GM21737 (cell line): ENCODE measurements around the gene UVSSA.
"Not testable (repeated sequence)": the region's sequence is repeated elsewhere in the genome, so short reads cannot be mapped to it uniquely, and the experiment has no call there.

Experiments
- ATAC-seq: cut with Tn5 transposase; IDR thresholded peaks from one replicate; pipeline ENCODE4 v1.9.1; 2021; ENCODE audit warnings: mild to moderate bottlenecking, moderate library complexity; ENCODE audit not compliant: unreplicated experiment

Gene UVSSA

DNA sequence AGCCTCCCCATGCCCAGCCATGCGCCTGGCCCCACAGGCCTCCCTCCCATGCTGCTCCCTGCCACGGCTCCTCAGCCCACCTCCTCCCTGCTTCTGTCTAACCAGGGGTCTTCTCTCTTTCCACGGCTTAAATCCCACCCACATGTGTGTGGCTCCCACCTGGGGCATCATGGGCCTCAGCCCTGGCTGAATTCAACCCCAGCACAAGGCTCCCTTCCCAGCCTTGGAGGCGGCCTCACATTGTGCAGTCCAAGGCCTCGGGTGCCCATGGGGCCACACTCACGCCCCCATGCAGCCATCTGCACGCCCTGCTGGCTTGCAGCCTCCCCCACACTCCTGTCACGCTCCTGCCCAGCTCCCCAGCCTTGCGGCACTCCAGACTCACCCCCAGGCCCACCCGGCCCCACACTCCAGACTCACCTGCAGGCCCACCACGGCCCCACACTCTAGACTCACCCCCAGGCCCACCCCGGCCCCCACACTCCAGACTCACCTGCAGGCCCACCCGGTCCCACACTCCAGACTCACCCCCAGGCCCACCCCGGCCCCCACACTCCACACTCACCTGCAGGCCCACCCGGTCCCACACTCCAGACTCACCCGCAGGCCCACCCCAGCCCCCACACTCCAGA is 30.4 kb upstream of the UVSSA start:
- ATAC-seq, result no peak

DNA sequence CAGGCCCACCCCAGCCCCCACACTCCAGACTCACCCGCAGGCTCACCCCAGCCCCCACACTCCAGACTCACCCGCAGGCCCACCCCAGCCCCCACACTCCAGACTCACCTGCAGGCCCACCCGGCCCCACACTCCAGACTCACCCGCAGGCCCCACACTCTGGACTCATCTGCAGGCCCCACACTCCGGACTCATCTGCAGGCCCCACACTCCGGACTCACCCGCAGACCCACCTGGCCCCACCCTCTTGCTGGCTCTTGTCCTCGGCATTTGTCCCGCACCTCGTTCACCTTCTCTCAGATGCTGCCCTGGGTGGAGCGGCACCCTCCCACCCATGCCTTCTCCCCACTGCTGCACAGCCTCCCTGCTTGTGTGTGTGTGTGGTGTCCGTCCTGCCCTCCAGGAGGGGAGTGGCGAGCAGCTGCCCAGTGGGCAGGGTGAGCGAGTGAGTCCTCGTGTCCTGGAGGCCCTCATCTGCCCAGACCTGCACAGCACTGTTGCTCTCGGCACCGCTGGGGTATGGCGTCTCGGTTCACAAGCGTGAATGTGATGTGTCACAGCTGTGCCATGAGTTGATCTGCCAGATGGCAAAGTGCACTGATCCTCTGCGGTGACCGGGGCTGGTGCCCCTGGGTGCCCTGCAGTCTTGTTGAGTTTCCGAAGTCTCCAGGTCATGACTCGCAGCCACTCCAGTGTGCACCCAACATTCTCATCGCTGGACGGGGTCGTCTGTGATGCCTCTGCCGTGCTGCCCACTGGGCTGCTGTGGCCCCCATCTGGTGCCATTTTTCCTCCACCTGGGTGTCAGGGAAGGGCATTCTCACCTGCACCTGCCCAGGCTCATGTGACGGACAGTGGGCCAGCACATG is 29.6 kb upstream of the UVSSA start:
- ATAC-seq, result no peak

- no peak for ATAC-seq
Observed at GRCh38 chr4:1318046-1318375, 29.0 kb upstream of the UVSSA start.

DNA sequence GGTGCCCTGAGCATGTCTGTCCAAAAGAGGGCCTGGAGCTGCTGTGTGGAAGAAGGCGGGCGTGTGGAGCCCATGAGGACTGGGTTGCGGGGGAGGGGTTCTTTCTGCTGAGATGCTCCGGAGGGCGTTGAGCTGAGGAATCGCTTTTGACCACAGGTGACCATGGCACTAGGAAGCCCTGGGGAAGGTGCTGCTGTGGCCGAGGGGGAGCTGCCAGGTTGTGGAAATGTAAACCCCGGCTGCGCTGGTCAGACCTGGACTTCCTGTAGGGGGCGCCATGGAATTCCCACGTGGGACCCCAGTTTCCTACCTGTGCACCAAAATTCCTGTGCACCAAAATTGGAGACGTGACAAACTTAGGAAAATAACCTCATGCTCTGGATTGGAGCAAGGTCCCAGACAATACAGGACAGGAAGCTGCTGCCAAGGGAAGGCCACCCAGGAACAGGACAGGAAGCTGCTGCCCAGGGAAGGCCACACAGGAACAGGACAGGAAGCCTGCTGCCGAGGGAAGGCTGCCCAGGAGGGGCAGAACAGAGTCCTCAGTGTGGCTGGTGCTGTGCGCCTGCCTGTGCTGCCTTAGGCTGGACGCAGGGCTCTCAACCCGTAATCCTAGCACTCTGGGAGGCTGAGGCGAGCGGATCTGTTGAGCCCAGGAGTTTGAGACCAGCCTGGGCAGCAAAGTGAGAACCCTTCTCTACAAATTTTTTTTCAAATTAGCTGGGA is 28.4 kb upstream of the UVSSA start:
- no peak for ATAC-seq

DNA sequence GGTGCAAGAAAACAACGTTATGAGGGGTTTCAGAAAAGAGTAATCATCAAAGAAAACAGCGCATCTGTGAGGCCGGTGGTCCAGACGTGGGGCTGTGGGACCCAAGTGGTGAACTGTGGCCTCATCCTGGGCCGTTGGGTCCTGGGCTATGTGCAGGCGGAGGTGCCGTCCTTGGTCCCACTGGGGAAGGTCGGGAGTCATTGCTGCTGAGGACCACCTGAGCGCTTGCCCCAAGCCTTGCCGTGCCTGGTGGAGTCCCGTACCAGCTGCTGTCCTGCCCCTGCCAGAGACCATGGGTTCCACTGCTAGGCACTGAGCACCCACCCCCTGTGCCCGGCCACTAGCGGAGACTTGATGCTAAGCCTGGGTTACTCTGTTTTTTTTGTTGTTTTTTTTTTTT is 25.5 kb upstream of the UVSSA start:
- no peak for ATAC-seq

DNA sequence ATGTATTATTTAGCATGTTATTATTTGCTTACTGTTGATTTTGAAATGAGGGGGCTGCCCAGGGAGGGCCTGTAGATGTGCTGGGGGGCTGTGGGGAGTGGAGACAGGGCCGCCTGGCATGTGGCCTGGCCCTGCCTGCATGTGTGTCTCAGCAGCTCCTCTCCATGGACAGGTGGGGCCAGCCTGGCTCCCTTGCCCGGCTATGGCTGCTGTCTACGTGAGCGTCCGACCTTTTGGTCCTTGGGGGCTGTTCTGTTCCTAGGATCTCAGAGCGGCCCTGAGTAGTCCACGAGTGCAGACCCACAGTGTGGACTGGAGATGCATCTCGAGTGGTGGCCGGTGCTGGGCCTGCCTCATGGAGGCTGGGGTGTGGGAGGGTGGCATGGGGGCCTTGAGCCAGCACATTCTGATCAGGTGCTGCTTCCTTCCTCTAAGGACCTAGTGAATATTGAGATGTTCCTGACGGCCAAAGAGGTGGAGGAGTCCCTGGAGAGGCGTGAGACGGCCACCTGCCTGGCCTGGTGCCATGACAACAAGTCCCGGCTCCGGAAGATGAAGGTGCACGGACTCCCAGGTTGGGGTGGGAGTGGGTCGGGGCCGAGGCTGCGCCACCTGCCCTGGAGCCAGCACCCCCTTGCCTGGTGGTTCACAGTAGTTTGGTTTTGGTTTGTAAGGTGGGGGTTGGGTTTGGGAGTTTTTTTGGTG is 24.9 kb upstream of the UVSSA start:
- ATAC-seq, result no peak

GRCh38 chr4:1323280-1323634 is 23.8 kb upstream of the UVSSA start:
- no peak for ATAC-seq

- no peak for ATAC-seq
Observed at GRCh38 chr4:1323635-1324442, 23.2 kb upstream of the UVSSA start.

DNA sequence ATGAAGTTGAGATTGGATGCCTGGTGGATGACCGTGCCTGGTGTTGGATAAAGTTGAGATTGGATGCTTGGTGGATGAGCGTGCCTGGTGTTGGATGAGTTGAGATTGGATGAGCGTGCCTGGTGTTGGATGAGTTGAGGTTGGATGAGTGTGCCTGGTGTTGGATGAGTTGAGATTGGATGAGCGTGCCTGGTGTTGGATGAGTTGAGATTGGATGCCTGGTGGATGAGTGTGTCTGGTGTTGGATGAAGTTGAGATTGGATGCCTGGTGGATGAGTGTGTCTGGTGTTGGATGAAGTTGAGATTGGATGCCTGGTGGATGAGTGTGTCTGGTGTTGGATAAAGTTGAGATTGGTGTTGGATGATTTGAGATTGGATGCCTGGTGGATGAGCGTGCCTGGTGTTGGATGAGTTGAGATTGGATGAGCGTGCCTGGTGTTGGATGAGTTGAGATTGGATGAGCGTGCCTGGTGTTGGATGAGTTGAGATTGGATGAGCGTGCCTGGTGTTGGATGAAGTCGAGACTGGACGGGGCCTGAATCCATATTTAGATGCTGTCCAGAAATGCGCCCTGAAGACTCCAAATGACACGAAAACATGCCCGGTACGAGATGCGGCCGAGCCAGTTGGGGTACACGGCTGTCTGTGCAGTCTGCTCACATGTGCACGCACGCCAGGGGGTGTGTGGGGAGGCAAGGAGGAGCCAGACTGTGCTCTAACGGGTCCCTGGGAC is 22.4 kb upstream of the UVSSA start:
- ATAC-seq, result not testable (repeated sequence)

GRCh38 chr4:1325176-1325480 is 21.9 kb upstream of the UVSSA start:
- no peak for ATAC-seq

GRCh38 chr4:1325681-1326635 is 21.1 kb upstream of the UVSSA start:
- no peak for ATAC-seq

GRCh38 chr4:1326751-1327525 is 20.1 kb upstream of the UVSSA start:
- no peak for ATAC-seq

GRCh38 chr4:1327526-1328266 is 19.3 kb upstream of the UVSSA start:
- no peak for ATAC-seq

DNA sequence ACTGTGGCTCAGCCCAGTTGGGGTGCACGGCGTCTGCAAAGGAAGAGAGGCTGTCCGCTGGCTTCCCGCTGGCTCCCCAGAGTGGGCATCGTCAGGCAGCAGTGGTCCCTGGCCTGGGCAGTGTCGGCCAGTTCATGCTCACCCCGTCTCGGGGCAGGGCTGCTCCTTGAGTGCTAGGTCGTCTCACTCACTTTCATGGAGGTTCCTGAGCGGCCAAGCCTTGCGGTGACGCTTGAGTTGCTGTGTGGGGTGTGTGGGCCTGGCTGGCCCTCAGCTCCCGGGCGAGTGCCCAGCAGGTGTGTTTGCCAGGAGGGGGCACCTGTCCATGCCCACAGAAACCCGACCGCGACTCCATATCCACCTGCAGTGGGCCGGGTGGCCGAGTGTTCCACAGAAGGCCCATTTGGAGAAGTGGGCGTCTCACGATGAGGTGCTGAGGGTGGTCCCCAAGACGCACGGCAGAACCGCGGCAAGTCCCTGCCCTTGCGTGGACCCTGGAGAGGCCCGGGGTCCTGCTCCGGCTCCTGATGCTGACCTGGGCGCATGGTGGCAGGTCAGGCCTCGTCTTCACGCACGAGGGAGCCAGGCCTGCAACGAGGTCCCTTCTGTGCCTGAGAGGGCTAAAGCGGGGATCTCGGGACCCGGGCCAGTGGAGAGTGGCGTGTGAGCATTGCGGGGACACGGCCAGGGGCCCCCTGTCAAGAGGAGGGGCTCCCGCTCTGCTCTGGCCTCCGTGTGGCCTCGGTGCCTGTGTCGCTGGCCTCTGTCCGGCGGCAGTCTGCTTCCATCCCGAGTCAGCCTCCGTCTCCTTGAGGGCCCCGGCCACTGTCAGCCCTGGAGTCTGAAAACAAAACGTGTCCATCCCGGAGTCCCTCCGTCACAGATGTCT is 18.5 kb upstream of the UVSSA start:
- ATAC-seq, result no peak

DNA sequence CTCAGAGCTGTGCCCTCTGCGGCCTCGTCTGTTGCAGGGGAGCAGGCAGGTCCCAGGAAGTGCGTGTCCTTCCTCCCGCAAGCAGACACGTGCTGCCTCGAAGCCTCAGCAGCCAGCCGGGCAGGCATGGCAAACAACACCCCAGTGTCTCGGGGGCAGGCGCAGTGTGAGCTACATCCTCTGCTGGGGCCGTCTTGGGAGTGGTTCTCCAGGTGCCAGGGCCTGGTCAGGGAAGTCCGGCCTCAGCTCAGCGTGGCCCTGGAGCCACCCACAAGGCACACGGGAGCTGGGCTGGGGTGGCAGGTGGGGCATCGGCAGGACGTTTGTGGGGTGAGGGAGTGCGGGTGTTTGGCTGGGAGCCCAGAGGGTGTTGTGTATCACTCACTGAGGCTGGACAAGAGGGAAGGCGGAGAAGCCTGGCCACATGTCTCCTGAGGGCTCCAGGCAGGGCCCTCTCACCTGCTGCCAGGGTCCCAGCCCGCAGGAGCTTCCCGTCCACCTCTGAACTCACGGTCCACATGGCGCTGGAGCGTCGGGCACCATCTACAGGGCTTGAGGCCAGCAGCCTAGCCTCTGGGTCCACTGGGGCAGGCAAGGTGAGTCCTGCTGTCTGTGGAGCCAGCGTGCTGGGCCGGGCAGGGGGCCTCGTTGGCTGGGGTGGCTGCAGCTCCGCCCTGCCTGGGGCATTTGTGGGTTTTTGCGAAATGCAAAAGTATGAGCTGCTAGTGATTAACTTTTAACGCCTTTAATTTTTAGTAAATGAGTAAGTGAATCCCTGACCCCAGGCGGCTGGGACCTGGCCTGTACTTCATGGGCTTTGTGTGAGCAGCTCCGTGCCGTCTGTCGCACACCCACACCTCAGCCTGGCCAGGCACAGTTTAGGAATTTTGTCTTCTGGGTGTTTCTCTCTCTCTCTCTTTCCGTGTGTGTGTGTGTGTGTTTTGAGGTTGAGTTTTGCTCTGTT is 17.3 kb upstream of the UVSSA start:
- no peak for ATAC-seq
